Effector memory CD4-positive, alpha-beta T cell (primary cell): ENCODE data around the gene NAV3.

ENCODE experiments used
- DNase-seq, 3 donors: peaks; one replicate each; pipeline ENCODE4 v3.0.0-alpha.2; 2020
- H3K27ac ChIP-seq: 2 replicates; pipeline ENCODE4 v1.7.0; 2013; ENCODE audit warnings: mild to moderate bottlenecking, low read length, moderate library complexity; ENCODE audit not compliant: insufficient read depth, poor library complexity, severe bottlenecking
- H3K27me3 ChIP-seq: replicated peaks from 2 replicates; pipeline ENCODE4 v1.7.0; 2013; ENCODE audit warnings: mild to moderate bottlenecking, low read length; ENCODE audit not compliant: insufficient read depth, control insufficient read depth, poor library complexity, severe bottlenecking
- H3K36me3 ChIP-seq: 2 replicates; pipeline ENCODE4 v1.7.0; 2013; ENCODE audit warnings: mild to moderate bottlenecking, low read length, moderate library complexity; ENCODE audit not compliant: control insufficient read depth, insufficient read depth
- H3K4me1 ChIP-seq: 2 replicates; pipeline ENCODE4 v1.7.0; 2013; ENCODE audit warnings: low read length, mild to moderate bottlenecking; ENCODE audit not compliant: control insufficient read depth, insufficient read depth, poor library complexity, severe bottlenecking
- H3K4me3 ChIP-seq: 2 replicates; pipeline ENCODE4 v1.7.0; 2013; ENCODE audit warnings: low read length, low read depth, mild to moderate bottlenecking; ENCODE audit not compliant: insufficient read depth, poor library complexity, severe bottlenecking
- H3K9me3 ChIP-seq: 2 replicates; pipeline ENCODE4 v1.7.0; 2013; ENCODE audit warnings: mild to moderate bottlenecking, low read length, moderate library complexity; ENCODE audit not compliant: control insufficient read depth

NAV3 gene

DNA sequence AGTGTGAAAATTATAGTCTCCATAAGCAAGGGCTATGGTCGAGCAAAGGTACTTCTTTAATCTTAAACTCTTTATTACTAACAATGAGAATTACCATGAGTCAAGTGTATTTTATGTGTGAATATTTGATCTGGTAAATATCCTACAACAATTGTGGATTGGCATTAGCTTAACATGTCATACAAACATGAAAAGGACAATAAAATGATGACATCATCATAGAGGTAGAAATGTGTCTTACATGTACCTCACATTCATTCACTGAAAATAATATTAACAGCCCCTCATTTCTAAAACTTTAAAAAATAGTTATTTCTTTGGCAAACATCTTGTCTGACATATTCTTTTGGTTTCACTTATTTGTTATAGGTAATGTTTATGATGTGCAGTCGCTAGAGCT, 355.0 kb downstream of the NAV3 start:
- Histone ChIP-seq H3K4me1 (no peaks in the 10 kb centered on the region), H3K36me3 (no peaks in the 10 kb centered on the region), H3K4me3 (no peak overlapping the region), H3K9me3 (no peaks in the 10 kb centered on the region), H3K27me3 (no peaks in the 10 kb centered on the region), H3K27ac (no peak overlapping the region)
- DNase-seq: no peak

DNA sequence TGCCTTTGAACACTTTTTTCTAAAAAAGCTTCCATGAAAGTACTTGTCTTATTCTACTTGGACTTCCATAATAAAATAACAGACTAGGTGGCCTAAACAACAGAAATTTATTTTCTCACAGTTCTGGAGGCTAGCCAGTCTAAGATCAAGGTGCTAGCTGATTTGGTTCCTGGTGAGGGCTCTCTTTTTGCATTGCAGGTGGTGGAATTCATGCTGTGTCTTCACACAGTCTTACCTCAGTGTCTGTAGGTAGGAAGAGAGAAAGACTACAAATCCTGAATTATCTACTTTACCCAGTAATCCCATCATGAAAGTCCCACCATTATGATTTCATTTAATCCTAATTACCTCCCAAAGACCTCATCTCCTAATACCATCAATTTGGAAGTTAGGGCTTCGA, 356.0 kb downstream of the NAV3 start:
- no peaks in the 10 kb centered on the region for H3K36me3 ChIP-seq
- no peaks in the 10 kb centered on the region for H3K9me3 ChIP-seq
- DNase-seq: no peak
- no peaks in the 10 kb centered on the region for H3K4me1 ChIP-seq
- no peak overlapping the region for H3K4me3 ChIP-seq
- H3K27ac ChIP-seq: no peak overlapping the region
- no peaks in the 10 kb centered on the region for H3K27me3 ChIP-seq

GRCh38 chr12:78187741-78188140, 357.0 kb downstream of the NAV3 start:
- H3K27me3 ChIP-seq: no peaks in the 10 kb centered on the region
- no peaks in the 10 kb centered on the region for H3K4me1 ChIP-seq
- no peak overlapping the region for H3K27ac ChIP-seq
- no peak for DNase-seq
- no peaks in the 10 kb centered on the region for H3K9me3 ChIP-seq
- H3K4me3 ChIP-seq: no peak overlapping the region
- H3K36me3 ChIP-seq: no peaks in the 10 kb centered on the region

DNA sequence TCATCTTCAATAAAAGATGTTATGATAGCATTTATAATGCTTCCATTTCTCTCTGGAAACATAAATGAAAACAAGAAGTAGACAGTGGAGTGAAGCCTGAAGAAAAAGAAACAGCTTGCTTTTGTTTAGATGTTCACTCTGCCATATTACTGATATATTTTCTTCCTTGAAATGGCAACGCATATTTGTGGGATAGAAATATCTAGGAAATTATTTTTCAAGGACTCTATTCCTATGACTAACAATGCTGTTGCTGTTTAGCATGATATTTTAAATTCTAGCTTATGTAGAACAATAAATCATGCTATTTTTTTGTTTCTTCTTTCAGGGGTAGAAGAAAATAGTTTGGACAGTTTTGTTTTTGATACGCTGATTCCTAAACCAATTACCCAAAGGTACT, 359.0 kb downstream of the NAV3 start:
- H3K4me1 ChIP-seq: no peaks in the 10 kb centered on the region

DNA sequence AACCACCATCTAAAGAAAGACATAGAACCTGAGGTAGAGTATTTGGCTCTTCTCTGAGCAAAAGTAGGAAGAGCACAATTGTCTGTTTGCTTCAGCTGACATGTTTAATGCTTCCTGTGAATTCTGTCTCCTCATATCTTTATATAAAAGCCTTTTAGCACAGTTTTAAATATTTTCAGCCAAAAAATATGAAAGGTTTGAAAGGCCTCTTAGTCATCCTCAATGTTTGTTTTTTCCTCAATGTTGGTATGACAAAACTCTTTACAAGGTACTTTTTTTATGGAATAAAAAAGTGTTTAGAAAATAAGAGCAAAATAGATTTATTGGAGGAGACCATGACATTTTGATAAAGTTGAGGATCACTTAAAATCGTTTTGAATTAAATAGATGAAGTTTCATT, 360.9 kb downstream of the NAV3 start:
- Histone ChIP-seq H3K27me3 (no peaks in the 10 kb centered on the region), H3K27ac (no peak overlapping the region), H3K4me1 (no peaks in the 10 kb centered on the region), H3K36me3 (no peaks in the 10 kb centered on the region), H3K9me3 (no peaks in the 10 kb centered on the region), H3K4me3 (no peak overlapping the region)
- no peak for DNase-seq

More for the DNA sequence above, 359.0 kb downstream of the NAV3 start:
- no peaks in the 10 kb centered on the region for H3K27me3 ChIP-seq
- H3K4me3 ChIP-seq: no peak overlapping the region
- no peaks in the 10 kb centered on the region for H3K9me3 ChIP-seq
- no peak overlapping the region for H3K27ac ChIP-seq
- H3K36me3 ChIP-seq: no peaks in the 10 kb centered on the region
- no peak for DNase-seq

DNA sequence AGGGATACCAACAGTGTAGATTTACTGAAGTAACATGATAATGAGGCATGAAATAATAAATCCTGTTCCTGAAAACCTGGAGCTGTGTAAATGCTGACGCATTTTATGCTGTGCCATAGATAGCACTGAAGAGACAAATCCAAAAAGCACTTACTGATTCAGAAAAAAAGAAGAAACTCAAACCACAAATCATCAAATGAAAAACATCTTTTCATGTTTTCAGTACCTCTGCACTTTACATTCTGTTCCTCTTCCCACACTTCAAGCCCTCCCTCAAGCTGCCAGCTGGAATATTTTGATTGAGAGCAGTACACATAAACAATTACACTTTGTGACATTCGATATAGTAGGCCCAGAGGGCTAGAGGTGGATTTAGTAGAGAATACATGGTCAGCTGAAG, 362.3 kb downstream of the NAV3 start:
- Histone ChIP-seq H3K4me3 (no peak overlapping the region), H3K9me3 (no peaks in the 10 kb centered on the region), H3K27me3 (no peaks in the 10 kb centered on the region), H3K36me3 (no peaks in the 10 kb centered on the region), H3K27ac (no peak overlapping the region), H3K4me1 (no peaks in the 10 kb centered on the region)
- no peak for DNase-seq

DNA sequence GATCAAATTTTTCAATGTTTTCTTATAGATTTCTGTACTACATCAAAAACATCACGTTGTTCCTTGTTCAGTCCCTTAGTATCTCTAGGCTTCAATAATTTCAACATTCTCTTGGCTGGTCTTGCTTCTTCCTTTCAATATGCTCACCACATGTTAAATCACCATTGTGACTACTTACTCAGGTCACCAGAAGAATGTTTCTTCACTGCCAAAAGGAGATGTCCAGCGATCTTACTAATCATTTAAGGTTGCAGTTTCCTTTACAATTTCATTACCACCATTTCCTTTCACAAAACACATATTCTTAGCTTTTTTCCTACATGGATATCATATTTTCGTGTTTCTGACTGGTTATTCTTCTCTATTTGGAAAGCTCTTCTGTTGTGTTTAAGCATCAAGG, 363.8 kb downstream of the NAV3 start:
- Histone ChIP-seq H3K36me3 (no peaks in the 10 kb centered on the region), H3K4me1 (no peaks in the 10 kb centered on the region), H3K4me3 (no peak overlapping the region), H3K27me3 (no peaks in the 10 kb centered on the region), H3K9me3 (no peaks in the 10 kb centered on the region), H3K27ac (no peak overlapping the region)
- no peak for DNase-seq

- DNase-seq: no peak
- no peaks in the 10 kb centered on the region for H3K36me3 ChIP-seq
- H3K4me3 ChIP-seq: no peak overlapping the region
- no peaks in the 10 kb centered on the region for H3K27me3 ChIP-seq
- no peak overlapping the region for H3K27ac ChIP-seq
- H3K4me1 ChIP-seq: no peaks in the 10 kb centered on the region
- H3K9me3 ChIP-seq: no peaks in the 10 kb centered on the region
These were observed 368.2 kb downstream of the NAV3 start for GRCh38 chr12:78198896-78199295.

DNA sequence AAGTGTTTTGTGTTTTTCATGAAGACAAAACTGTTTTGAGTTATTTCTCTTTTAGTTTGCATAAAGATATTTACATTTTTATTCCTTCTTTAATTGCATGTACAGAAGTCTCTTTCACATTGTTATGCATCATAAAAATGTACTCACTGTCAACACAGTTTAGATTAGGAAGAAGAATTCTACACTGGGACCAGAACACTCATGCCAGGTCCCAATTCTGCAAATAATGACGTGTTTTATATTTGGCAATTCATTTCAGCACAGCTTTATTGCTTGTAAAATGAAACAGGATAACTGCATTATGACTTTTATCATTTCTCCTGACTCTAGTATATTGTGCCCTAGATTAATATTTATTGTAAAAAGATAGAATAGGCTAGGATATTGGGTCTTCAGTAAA, 369.2 kb downstream of the NAV3 start:
- no peak for DNase-seq
- Histone ChIP-seq H3K9me3 (no peaks in the 10 kb centered on the region), H3K4me1 (no peaks in the 10 kb centered on the region), H3K27me3 (no peaks in the 10 kb centered on the region), H3K36me3 (no peaks in the 10 kb centered on the region), H3K27ac (no peak overlapping the region), H3K4me3 (no peak overlapping the region)

- no peaks in the 10 kb centered on the region for H3K9me3 ChIP-seq
- H3K4me3 ChIP-seq: no peak overlapping the region
- no peaks in the 10 kb centered on the region for H3K36me3 ChIP-seq
- no peaks in the 10 kb centered on the region for H3K27me3 ChIP-seq
- no peaks in the 10 kb centered on the region for H3K4me1 ChIP-seq
- no peak overlapping the region for H3K27ac ChIP-seq
- DNase-seq: no peak
These were observed 374.2 kb downstream of the NAV3 start for GRCh38 chr12:78204926-78205325.

- Histone ChIP-seq H3K27ac (no peak overlapping the region), H3K27me3 (no peaks in the 10 kb centered on the region), H3K4me3 (no peak overlapping the region), H3K4me1 (no peaks in the 10 kb centered on the region), H3K9me3 (no peaks in the 10 kb centered on the region), H3K36me3 (no peaks in the 10 kb centered on the region)
- DNase-seq: no peak
These were observed 377.4 kb downstream of the NAV3 start for GRCh38 chr12:78208092-78208491.
